Epidermal melanocyte (primary cell): ENCODE data around the gene CEP112.
"Not testable (repeated sequence)": the region's sequence is repeated elsewhere in the genome, so short reads cannot be mapped to it uniquely, and the experiment has no call there.

ENCODE experiments used
- DNase-seq: peaks from one replicate; pipeline ENCODE4 v3.0.0; 2011; ENCODE audit warnings: low spot score; ENCODE audit not compliant: insufficient read length

Gene CEP112

GRCh38 chr17:65841089-65841488, 350.8 kb downstream of the CEP112 start:
- no peak for DNase-seq

DNA sequence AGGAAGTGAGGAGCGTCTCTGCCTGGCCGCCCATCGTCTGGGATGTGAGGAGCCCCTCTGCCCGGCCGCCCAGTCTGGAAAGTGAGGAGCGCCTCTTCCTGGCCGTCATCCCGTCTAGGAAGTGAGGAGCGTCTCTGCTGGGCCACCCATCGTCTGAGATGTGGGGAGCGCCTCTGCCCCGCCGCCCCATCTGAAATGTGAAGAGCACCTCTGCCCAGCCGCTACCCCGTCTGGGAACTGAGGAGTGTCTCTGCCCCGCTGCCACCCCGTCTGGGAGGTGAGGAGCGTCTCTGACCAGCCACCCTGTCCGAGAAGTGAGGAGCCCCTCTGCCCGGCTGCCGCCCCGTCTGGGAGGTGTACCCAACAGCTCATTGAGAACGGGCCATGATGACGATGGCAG, 354.7 kb downstream of the CEP112 start:
- DNase-seq, result not testable (repeated sequence)

DNA sequence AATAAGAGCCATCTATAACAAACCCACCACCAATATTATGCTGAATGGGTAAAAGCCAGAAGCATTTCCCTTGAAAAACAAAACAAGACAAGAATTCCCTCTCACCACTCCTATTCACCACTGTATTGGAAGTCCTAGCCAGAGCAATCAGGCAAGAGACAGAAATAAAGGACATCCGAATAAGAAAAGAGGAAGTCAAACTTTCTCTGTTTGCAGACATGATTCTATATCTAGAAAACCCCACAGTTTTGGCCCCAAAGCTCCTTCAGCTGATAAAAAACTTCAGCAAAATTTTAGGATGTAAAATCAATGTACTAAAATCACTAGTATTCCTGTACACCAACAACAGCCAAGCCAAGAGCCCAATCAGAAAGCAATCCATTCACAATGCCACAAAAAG, 358.7 kb downstream of the CEP112 start:
- DNase-seq, result no peak

- no peak for DNase-seq
These were observed 361.6 kb downstream of the CEP112 start for GRCh38 chr17:65830356-65830755.

- not testable (repeated sequence) for DNase-seq
These were observed 365.4 kb downstream of the CEP112 start for GRCh38 chr17:65826577-65826976.

GRCh38 chr17:65824901-65825300, 367.0 kb downstream of the CEP112 start:
- no peak for DNase-seq

- DNase-seq, result no peak
These were observed 368.2 kb downstream of the CEP112 start for GRCh38 chr17:65823713-65824112.

- no peak for DNase-seq
These were observed 371.1 kb downstream of the CEP112 start for GRCh38 chr17:65820811-65821210.

DNA sequence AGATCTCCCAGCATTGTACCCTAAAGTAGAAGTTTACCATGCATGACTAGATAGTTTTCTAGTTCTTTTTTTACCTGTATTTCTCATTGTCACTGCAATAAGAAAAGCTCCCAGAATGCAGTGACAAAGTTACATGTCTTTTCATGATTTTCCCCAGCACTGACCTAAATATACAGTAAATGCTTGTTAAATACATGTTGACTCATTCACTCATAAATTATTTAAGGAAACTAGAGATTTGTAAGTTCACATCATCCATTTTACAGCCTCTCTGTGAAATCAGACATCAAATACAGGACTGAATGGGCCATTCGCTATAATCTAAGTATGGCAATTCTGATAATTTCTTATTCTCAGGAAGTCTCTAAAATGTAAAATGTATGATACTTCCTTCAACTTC, 371.6 kb downstream of the CEP112 start:
- no peak for DNase-seq

GRCh38 chr17:65819810-65820209, 372.1 kb downstream of the CEP112 start:
- DNase-seq, result no peak

GRCh38 chr17:65817951-65818350, 374.0 kb downstream of the CEP112 start:
- DNase-seq, result no peak

DNA sequence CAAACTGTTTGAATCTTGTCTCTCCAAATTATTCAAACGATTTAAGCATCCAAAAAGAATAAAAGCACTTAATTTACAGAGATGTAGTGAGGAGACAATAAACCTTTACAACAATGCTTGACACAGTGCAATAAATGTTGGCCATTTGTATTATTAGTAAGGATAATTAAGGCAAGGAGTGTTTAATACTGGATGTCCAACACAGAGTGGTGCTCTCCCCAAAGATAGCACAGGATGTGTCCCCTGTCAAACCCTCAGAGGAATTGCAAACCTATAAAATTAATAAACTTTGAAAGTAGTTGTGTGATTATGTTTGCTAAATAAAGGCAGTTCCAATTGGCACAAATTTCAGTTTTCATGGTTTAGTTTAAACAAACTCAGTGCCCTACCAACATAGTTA, 377.5 kb downstream of the CEP112 start:
- no peak for DNase-seq

- no peak for DNase-seq
These were observed 378.6 kb downstream of the CEP112 start for GRCh38 chr17:65813306-65813705.

DNA sequence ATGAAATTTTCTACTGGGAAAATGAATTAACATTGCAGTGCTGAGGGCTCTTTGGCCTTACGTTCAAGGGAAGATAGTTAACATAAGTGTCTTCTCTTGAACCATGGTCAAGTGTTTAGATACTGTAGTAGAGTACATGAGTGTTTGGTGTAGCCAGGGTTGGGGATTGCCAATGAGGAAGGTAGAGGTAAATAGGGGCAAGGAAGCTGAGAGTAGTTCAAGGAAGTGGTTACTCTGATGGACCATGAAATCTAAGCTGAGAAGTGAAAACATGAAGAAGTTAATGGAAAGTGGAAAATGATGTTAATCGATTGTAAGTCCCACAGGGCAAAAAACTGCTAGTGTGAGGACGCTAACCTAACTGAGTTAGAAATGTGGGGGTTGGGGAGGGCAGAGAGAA, 380.9 kb downstream of the CEP112 start:
- DNase-seq, result no peak

DNA sequence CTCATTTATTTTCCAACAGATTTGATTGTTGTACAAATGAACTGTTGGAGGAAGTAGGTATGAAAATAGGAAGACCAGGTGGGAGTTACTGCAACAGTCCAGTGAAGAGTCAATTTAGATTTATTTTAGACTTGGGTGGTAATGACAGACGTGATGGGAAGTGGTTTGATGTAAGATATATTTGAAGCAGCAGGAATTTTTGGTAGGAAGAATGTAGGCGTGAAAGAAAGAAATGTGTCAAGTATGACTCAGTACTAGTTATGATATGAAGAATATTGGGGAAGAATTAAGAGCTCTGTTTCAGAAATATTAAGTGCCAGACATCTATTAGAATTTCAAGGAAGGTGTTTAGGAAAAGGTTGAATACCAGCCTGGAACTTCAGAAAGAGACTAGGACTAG, 382.6 kb downstream of the CEP112 start:
- DNase-seq, result no peak

DNA sequence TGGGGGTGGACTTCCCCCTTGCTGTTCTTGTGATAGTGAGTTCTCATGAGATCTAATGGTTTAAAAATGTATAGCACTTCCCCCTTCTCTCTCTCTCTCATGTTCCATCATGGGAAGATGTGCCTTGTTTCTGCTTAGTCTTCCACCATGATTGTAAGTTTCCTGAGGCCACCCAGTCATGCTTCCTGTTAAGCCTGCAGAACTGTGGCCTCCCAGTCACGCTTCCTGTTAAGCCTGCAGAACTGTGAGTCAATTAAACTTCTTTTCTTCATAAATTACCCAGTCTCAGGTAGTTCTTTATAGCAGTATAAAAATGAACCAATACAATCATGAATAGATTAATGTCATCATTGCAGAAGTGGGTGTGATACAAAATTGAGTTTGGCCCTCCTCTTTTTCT, 383.4 kb downstream of the CEP112 start:
- DNase-seq, result not testable (repeated sequence)

DNA sequence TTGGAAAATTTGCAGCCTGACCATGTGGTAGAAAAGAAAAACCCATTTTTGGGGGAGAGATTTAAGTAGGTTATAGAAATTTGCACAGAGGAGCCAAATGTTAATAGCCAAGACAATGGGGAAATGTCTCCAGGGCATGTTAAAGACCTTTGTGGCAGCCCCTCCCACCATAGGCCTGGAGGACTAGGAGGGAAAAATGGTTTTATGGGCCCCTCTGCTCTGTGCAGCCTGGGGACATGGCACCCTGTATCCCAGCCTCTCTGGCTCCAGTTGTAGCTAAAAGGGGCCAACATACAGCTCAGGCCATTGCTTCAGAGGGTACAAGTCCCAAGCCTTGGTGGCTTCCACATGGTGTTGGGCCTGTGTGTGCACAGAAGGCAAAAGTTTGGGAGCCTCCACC, 384.6 kb downstream of the CEP112 start:
- no peak for DNase-seq

- DNase-seq, result no peak
These were observed 390.4 kb downstream of the CEP112 start for GRCh38 chr17:65801513-65801912.

GRCh38 chr17:65800655-65801054, 391.3 kb downstream of the CEP112 start:
- no peak for DNase-seq

DNA sequence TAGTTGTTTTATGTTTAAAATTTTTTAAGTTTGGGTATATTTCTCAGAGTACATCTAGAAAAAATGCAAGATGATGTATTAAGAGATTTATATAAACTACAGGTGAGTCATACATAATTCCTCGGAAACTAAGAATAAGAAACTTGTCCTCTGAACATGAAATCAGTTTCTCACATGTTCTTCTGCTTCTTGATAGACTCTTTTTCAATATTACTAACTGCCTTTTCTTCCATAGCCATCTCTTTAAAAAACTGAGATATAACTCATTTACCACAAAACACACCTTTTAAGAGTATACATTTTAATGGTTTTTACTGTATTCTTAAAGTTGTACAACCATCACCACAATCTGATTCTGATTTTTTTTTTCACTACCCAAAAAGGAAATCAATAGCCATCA, 392.1 kb downstream of the CEP112 start:
- no peak for DNase-seq

GRCh38 chr17:65799454-65799853, 392.5 kb downstream of the CEP112 start:
- DNase-seq, result no peak

- DNase-seq, result no peak
These were observed 394.1 kb downstream of the CEP112 start for GRCh38 chr17:65797809-65798208.

DNA sequence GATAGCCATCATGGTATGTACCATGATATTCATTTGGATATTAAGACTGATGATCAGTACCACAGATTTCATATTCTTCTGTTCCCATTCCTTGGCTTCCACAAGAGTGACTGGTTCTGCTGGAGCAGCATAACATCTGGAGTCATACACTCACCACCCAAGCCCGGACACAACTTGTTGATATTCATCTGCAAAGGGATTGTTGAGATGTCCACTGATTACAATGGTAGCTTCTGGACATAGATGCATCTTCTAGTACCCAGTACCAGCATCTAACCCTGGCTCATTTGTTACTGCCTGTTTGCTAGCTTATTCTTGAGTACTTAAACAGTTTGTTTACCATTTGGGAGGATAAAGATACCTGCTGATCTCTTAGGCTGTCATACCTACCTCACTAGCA, 394.8 kb downstream of the CEP112 start:
- DNase-seq, result no peak

- DNase-seq, result no peak
These were observed 397.4 kb downstream of the CEP112 start for GRCh38 chr17:65794572-65794971.
